Measurements from ENCODE around the gene SPATA32. TPM values are rescaled to one million over a fixed set of nuclear protein-coding genes. Genes with fewer than 3 reads are reported as not detected.
"Not testable (repeated sequence)": the region's sequence is repeated elsewhere in the genome, so short reads cannot be mapped to it uniquely, and the experiment has no call there.

The SPATA32 gene
- total RNA-seq, 2 experiments from 2014 or later, result 0.62 to 0.68 TPM

GRCh38 chr17:45267436-45268055, 5.7 kb upstream of the SPATA32 start:
- Mint-ChIP-seq H3K27me3 (no peaks in the 10 kb centered on the region), H3K36me3 (peaks cover 26% of the 10 kb centered on the region), H3K9me3 (no peaks in the 10 kb centered on the region)

GRCh38 chr17:45266372-45266926, 4.6 kb upstream of the SPATA32 start:
- no peaks in the 10 kb centered on the region for H3K9me3 Mint-ChIP-seq
- H3K4me3 Mint-ChIP-seq, result no peak overlapping the region
- peaks cover 28% of the 10 kb centered on the region for H3K36me3 Mint-ChIP-seq
- H3K4me1 Mint-ChIP-seq, result peaks cover 36% of the 10 kb centered on the region
- no peak overlapping the region for H3K27ac Mint-ChIP-seq
- no peaks in the 10 kb centered on the region for H3K27me3 Mint-ChIP-seq
- DNase-seq, result no peak

More at GRCh38 chr17:45267436-45268055, 5.7 kb upstream of the SPATA32 start:
- Mint-ChIP-seq H3K4me3 (no peak overlapping the region), H3K27ac (peak overlapping the region; percentile 39), H3K4me1 (peaks cover 28% of the 10 kb centered on the region)
- DNase-seq, result no peak

GRCh38 chr17:45265821-45266220, 3.9 kb upstream of the SPATA32 start:
- Mint-ChIP-seq H3K36me3 (peaks cover 31% of the 10 kb centered on the region), H3K27ac (peak overlapping the region; percentile 4), H3K4me1 (peaks cover 39% of the 10 kb centered on the region), H3K4me3 (no peak overlapping the region), H3K9me3 (no peaks in the 10 kb centered on the region), H3K27me3 (no peaks in the 10 kb centered on the region)
- DNase-seq, result no peak

- Mint-ChIP-seq H3K4me3 (no peak overlapping the region), H3K36me3 (peaks cover 31% of the 10 kb centered on the region), H3K27me3 (no peaks in the 10 kb centered on the region), H3K9me3 (no peaks in the 10 kb centered on the region), H3K27ac (no peak overlapping the region), H3K4me1 (peaks cover 38% of the 10 kb centered on the region)
- DNase-seq, result no peak
These were observed 3.1 kb upstream of the SPATA32 start for GRCh38 chr17:45264988-45265387.

GRCh38 chr17:45264430-45264829, 2.5 kb upstream of the SPATA32 start:
- Mint-ChIP-seq H3K27me3 (no peaks in the 10 kb centered on the region), H3K9me3 (no peaks in the 10 kb centered on the region), H3K36me3 (peaks cover 27% of the 10 kb centered on the region), H3K4me1 (peaks cover 32% of the 10 kb centered on the region), H3K27ac (no peak overlapping the region), H3K4me3 (no peak overlapping the region)
- DNase-seq, result no peak

GRCh38 chr17:45263477-45263860, 1.6 kb upstream of the SPATA32 start:
- H3K27ac Mint-ChIP-seq, result peak overlapping the region; percentile 85
- H3K9me3 Mint-ChIP-seq, result no peaks in the 10 kb centered on the region
- H3K27me3 Mint-ChIP-seq, result no peaks in the 10 kb centered on the region
- H3K4me1 Mint-ChIP-seq, result peaks cover 32% of the 10 kb centered on the region
- H3K4me3 Mint-ChIP-seq, result no peak overlapping the region
- H3K36me3 Mint-ChIP-seq, result peaks cover 22% of the 10 kb centered on the region
- no peak for DNase-seq

GRCh38 chr17:45262516-45263476, 902 bp upstream of the SPATA32 start:
- no peak for DNase-seq
- H3K9me3 Mint-ChIP-seq, result no peaks in the 10 kb centered on the region
- H3K27me3 Mint-ChIP-seq, result no peaks in the 10 kb centered on the region
- H3K36me3 Mint-ChIP-seq, result peaks cover 21% of the 10 kb centered on the region
- peak overlapping the region; percentile 85 for H3K27ac Mint-ChIP-seq
- peak overlapping the region; percentile 79 for H3K4me3 Mint-ChIP-seq
- H3K4me1 Mint-ChIP-seq, result peaks cover 31% of the 10 kb centered on the region

- peak overlapping the region; percentile 1 for H3K27ac Mint-ChIP-seq
- H3K4me1 Mint-ChIP-seq, result peaks cover 45% of the 10 kb centered on the region
- no peak for DNase-seq
- no peaks in the 10 kb centered on the region for H3K9me3 Mint-ChIP-seq
- H3K36me3 Mint-ChIP-seq, result peaks cover 18% of the 10 kb centered on the region
- H3K4me3 Mint-ChIP-seq, result no peak overlapping the region
- H3K27me3 Mint-ChIP-seq, result no peaks in the 10 kb centered on the region
These were observed 1.6 kb downstream of the SPATA32 start for GRCh38 chr17:45260204-45260783.

GRCh38 chr17:45258981-45259380, 2.9 kb downstream of the SPATA32 start:
- Mint-ChIP-seq H3K27me3 (no peaks in the 10 kb centered on the region), H3K9me3 (no peaks in the 10 kb centered on the region), H3K27ac (no peak overlapping the region), H3K4me3 (no peak overlapping the region), H3K4me1 (peaks cover 52% of the 10 kb centered on the region), H3K36me3 (peaks cover 14% of the 10 kb centered on the region)
- DNase-seq, result no peak

GRCh38 chr17:45257115-45257514, 4.8 kb downstream of the SPATA32 start:
- Mint-ChIP-seq H3K27me3 (no peaks in the 10 kb centered on the region), H3K4me1 (peaks cover 60% of the 10 kb centered on the region), H3K36me3 (peaks cover 15% of the 10 kb centered on the region), H3K9me3 (no peaks in the 10 kb centered on the region), H3K4me3 (no peak overlapping the region), H3K27ac (no peak overlapping the region)
- no peak for DNase-seq

GRCh38 chr17:45256114-45256966, 5.6 kb downstream of the SPATA32 start:
- peak overlapping the region; percentile 69 for H3K27ac Mint-ChIP-seq
- H3K36me3 Mint-ChIP-seq, result peaks cover 18% of the 10 kb centered on the region
- no peaks in the 10 kb centered on the region for H3K27me3 Mint-ChIP-seq
- no peaks in the 10 kb centered on the region for H3K9me3 Mint-ChIP-seq
- peaks cover 58% of the 10 kb centered on the region for H3K4me1 Mint-ChIP-seq
- DNase-seq, result no peak
- no peak overlapping the region for H3K4me3 Mint-ChIP-seq

GRCh38 chr17:45255358-45255757, 6.5 kb downstream of the SPATA32 start:
- peaks cover 53% of the 10 kb centered on the region for H3K4me1 Mint-ChIP-seq
- H3K36me3 Mint-ChIP-seq, result peaks cover 14% of the 10 kb centered on the region
- H3K27ac Mint-ChIP-seq, result peak overlapping the region; percentile 12
- DNase-seq, result no peak
- H3K9me3 Mint-ChIP-seq, result no peaks in the 10 kb centered on the region
- no peaks in the 10 kb centered on the region for H3K27me3 Mint-ChIP-seq
- no peak overlapping the region for H3K4me3 Mint-ChIP-seq

- Mint-ChIP-seq H3K27me3 (no peaks in the 10 kb centered on the region), H3K4me1 (peaks cover 59% of the 10 kb centered on the region), H3K4me3 (no peak overlapping the region), H3K9me3 (no peaks in the 10 kb centered on the region), H3K27ac (peak overlapping the region; percentile 85), H3K36me3 (peaks cover 22% of the 10 kb centered on the region)
- no peak for DNase-seq
These were observed 8.0 kb downstream of the SPATA32 start for GRCh38 chr17:45253879-45254278.

GRCh38 chr17:45253237-45253636, 8.7 kb downstream of the SPATA32 start:
- not testable (repeated sequence) for DNase-seq, H3K9me3 Mint-ChIP-seq, H3K27me3 Mint-ChIP-seq
- Mint-ChIP-seq H3K4me3 (peak overlapping the region; percentile 54), H3K27ac (peak overlapping the region; percentile 85), H3K36me3 (peaks cover 28% of the 10 kb centered on the region), H3K4me1 (peaks cover 65% of the 10 kb centered on the region)

Measured in activated naive CD8-positive, alpha-beta T cell treated with anti-CD3 and anti-CD28 coated beads for 36 hours (primary cell).